H1 (cell line): ENCODE results near the gene PHACTR1. TPM values are rescaled to one million over a fixed set of nuclear protein-coding genes. Genes with fewer than 3 reads are reported as not detected.

ENCODE experiments used
- CTCF ChIA-PET: fragments of 300-600 bp; sonication (Branson Sonifier 250); formaldehyde crosslinking; loops from one replicate; lab custom pipeline; 2021; ENCODE audit not compliant: partially characterized antibody; lab: Charles Lee
- POLR2A ChIA-PET: fragments of 300-600 bp; sonication (Branson Sonifier 250); formaldehyde crosslinking; loops from one replicate; lab custom pipeline; 2021; ENCODE audit warnings: inconsistent platforms; ENCODE audit not compliant: partially characterized antibody; lab: Charles Lee
- DNase-seq, 2 experiments: peaks; one replicate each; pipeline versions ENCODE4 v3.0.0 to v3.0.0-alpha.2; 2010 to 2022; ENCODE audit warnings: low spot score in 2 of 2, low read depth in 1 of 2, mixed read lengths in 1 of 2
- FAIRE-seq: peaks from 2 replicates; lab custom pipeline; 2011; peaks lifted over from hg19 to GRCh38; lab: Jason Lieb, UNC
- H2AFZ ChIP-seq: 2 replicates; pipeline ENCODE4 v1.8.1; 2012; ENCODE audit warnings: low read length, inconsistent platforms
- H2AK5ac ChIP-seq: 2 replicates; pipeline ENCODE4 v1.6.1; 2013; ENCODE audit warnings: low read depth, low read length
- H2BK120ac ChIP-seq: replicated peaks from 2 replicates; pipeline ENCODE3; 2013; ENCODE audit warnings: low read depth, low read length, inconsistent platforms
- H2BK12ac ChIP-seq: 2 replicates; pipeline ENCODE4 v1.6.1; 2013; ENCODE audit warnings: low read depth, low read length
- H2BK15ac ChIP-seq: 2 replicates; pipeline ENCODE4 v1.6.1; 2013; ENCODE audit warnings: low read length
- H2BK20ac ChIP-seq: 2 replicates; pipeline ENCODE4 v1.6.1; 2013; ENCODE audit warnings: low read length
- H2BK5ac ChIP-seq: 2 replicates; pipeline ENCODE4 v1.6.1; 2013; ENCODE audit warnings: low read depth, low read length
- H3K14ac ChIP-seq: 2 replicates; pipeline ENCODE4 v1.6.1; 2013; ENCODE audit warnings: inconsistent platforms; ENCODE audit not compliant: insufficient read length
- H3K18ac ChIP-seq: 2 replicates; pipeline ENCODE4 v1.6.1; 2013; ENCODE audit warnings: low read length; ENCODE audit errors: extremely low read depth
- H3K23ac ChIP-seq: 2 replicates; pipeline ENCODE4 v1.6.1; 2013; ENCODE audit warnings: inconsistent platforms; ENCODE audit not compliant: insufficient read length
- H3K23me2 ChIP-seq: 2 replicates; pipeline ENCODE4 v1.6.1; 2013; ENCODE audit warnings: low read depth, low read length
- H3K27ac ChIP-seq: 2 replicates; pipeline ENCODE4 v1.6.1; 2011; ENCODE audit warnings: low read depth, low read length, inconsistent platforms
- H3K27me3 ChIP-seq, 4 experiments: replicated peaks in 1 of 4; 1 replicate in 1 of 4; 2 replicates in 3 of 4; pipeline versions ENCODE4 v1.6.1 to v1.8.1; 2011 to 2013; ENCODE audit warnings: low read length in 3 of 4, mild to moderate bottlenecking in 3 of 4, inconsistent platforms in 2 of 4, mixed read lengths in 2 of 4, moderate library complexity in 1 of 4; ENCODE audit not compliant: control insufficient read depth in 3 of 4, insufficient read depth in 3 of 4; ENCODE audit errors: extremely low read depth in 1 of 4
- H3K36me3 ChIP-seq, 4 experiments: 2 replicates each; pipeline versions ENCODE4 v1.6.1 to v1.8.1; 2011 to 2013; ENCODE audit warnings: mild to moderate bottlenecking in 4 of 4, low read length in 3 of 4, moderate library complexity in 2 of 4, control low read depth in 1 of 4, inconsistent platforms in 1 of 4; ENCODE audit not compliant: insufficient read depth in 4 of 4, control insufficient read depth in 2 of 4
- H3K4ac ChIP-seq: replicated peaks from 2 replicates; pipeline ENCODE3; 2013; ENCODE audit warnings: low read length, low read depth, mixed read lengths, inconsistent platforms; ENCODE audit not compliant: insufficient read length
- H3K4me1 ChIP-seq, 4 experiments: replicated peaks in 1 of 4; 1 replicate in 1 of 4; 2 replicates in 3 of 4; pipeline versions ENCODE4 v1.6.1 to v1.8.1; 2011 to 2013; ENCODE audit warnings: low read length in 3 of 4, inconsistent platforms in 2 of 4, mixed read lengths in 1 of 4; ENCODE audit not compliant: insufficient read depth in 4 of 4, control insufficient read depth in 3 of 4
- H3K4me2 ChIP-seq, 2 experiments: 2 replicates each; pipeline versions ENCODE4 v1.6.1 to v1.8.1; 2011 to 2013; ENCODE audit warnings: low read depth in 2 of 2, low read length in 2 of 2, control low read depth in 1 of 2, inconsistent platforms in 1 of 2, mild to moderate bottlenecking in 1 of 2; ENCODE audit not compliant: insufficient read depth in 1 of 2
- H3K4me3 ChIP-seq, 4 experiments: fragments of 200-600, 300-600 bp in 1 of 4; sonication (generic), shearing (Covaris generic), sonication (Bioruptor Twin) in 1 of 4; 2 replicates each; pipeline versions ENCODE4 v1.5.1 to v1.8.1; 2011 to 2016; ENCODE audit warnings: low read length in 4 of 4, low read depth in 3 of 4, control low read depth in 2 of 4, inconsistent platforms in 2 of 4, mild to moderate bottlenecking in 2 of 4, mixed read lengths in 1 of 4, moderate library complexity in 1 of 4; ENCODE audit not compliant: insufficient read depth in 2 of 4; ENCODE audit errors: extremely low read depth in 1 of 4
- H3K56ac ChIP-seq: replicated peaks from 2 replicates; pipeline ENCODE3; 2013; ENCODE audit warnings: low read depth, mild to moderate bottlenecking, mixed read lengths, low read length, inconsistent platforms; ENCODE audit not compliant: insufficient read length
- H3K79me1 ChIP-seq: 2 replicates; pipeline ENCODE4 v1.6.1; 2013; ENCODE audit warnings: low read depth, low read length, control low read depth
- H3K79me2 ChIP-seq, 2 experiments: 2 replicates each; pipeline versions ENCODE4 v1.6.1 to v1.8.1; 2012 to 2013; ENCODE audit warnings: low read length in 2 of 2, mild to moderate bottlenecking in 2 of 2, inconsistent platforms in 1 of 2; ENCODE audit not compliant: insufficient read depth in 2 of 2, control insufficient read depth in 1 of 2
- H3K9ac ChIP-seq, 4 experiments: replicated peaks in 1 of 4; 1 replicate in 1 of 4; 2 replicates in 3 of 4; pipeline versions ENCODE4 v1.6.1 to v1.8.1; 2011 to 2013; ENCODE audit warnings: low read depth in 3 of 4, low read length in 3 of 4, control low read depth in 2 of 4, mild to moderate bottlenecking in 2 of 4, moderate library complexity in 2 of 4, inconsistent platforms in 1 of 4; ENCODE audit errors: extremely low read depth in 1 of 4
- H3K9me3 ChIP-seq, 2 experiments: 2 replicates each; pipeline versions ENCODE4 v1.6.1 to v1.8.1; 2012 to 2013; ENCODE audit warnings: mild to moderate bottlenecking in 2 of 2, moderate library complexity in 2 of 2, control low read depth in 1 of 2, inconsistent platforms in 1 of 2, low read depth in 1 of 2, low read length in 1 of 2, mixed read lengths in 1 of 2; ENCODE audit not compliant: insufficient read depth in 2 of 2
- H4K20me1 ChIP-seq, 2 experiments: replicated peaks in 1 of 2; 2 replicates each; pipeline versions ENCODE3 to v1.8.1; 2011 to 2013; ENCODE audit warnings: inconsistent platforms in 2 of 2, low read length in 2 of 2, mild to moderate bottlenecking in 1 of 2; ENCODE audit not compliant: insufficient read depth in 2 of 2, control insufficient read depth in 1 of 2
- H4K5ac ChIP-seq: 2 replicates; pipeline ENCODE4 v1.6.1; 2013; ENCODE audit warnings: low read length, low read depth, mixed read lengths, inconsistent platforms; ENCODE audit not compliant: insufficient read length
- H4K8ac ChIP-seq: 2 replicates; pipeline ENCODE4 v1.8.0; 2013; ENCODE audit warnings: mild to moderate bottlenecking, moderate library complexity, low read length, inconsistent platforms; ENCODE audit not compliant: insufficient read depth; ENCODE audit errors: extremely low read depth
- H4K91ac ChIP-seq: replicated peaks from 2 replicates; pipeline ENCODE3; 2013; ENCODE audit warnings: low read length, mixed read lengths, inconsistent platforms; ENCODE audit not compliant: insufficient read length
- RBBP5 ChIP-seq: IDR thresholded peaks from 2 replicates; pipeline ENCODE4 v1.7.1; 2012; ENCODE audit warnings: low read depth, mild to moderate bottlenecking, inconsistent platforms, low read length, moderate library complexity, borderline replicate concordance
- TCF12 ChIP-seq: IDR thresholded peaks from 2 replicates; pipeline ENCODE4 v1.6.1; 2011; ENCODE audit warnings: low read depth, mild to moderate bottlenecking, low read length
- WGBS, 2 experiments: shearing (Covaris generic) in 1 of 2; methylation state at CpG; one replicate each; pipeline versions ENCODE4 v1.1.6 to v1.1.7; 2013 to 2015; ENCODE audit warnings: low lambda C conversion rate in 2 of 2, mixed read lengths in 2 of 2, inconsistent platforms in 1 of 2, low coverage in 1 of 2, missing lambda C conversion rate in 1 of 2; ENCODE audit not compliant: insufficient replicate concordance in 2 of 2, insufficient coverage in 1 of 2, insufficient read length in 1 of 2; ENCODE audit errors: extremely low coverage in 1 of 2, missing lambda C conversion rate in 1 of 2; 5-methylcytosine and 5-hydroxymethylcytosine counted together
- polyA plus RNA-seq, 7 experiments: library from polyadenylated mRNA; depleted of rRNA in 3 of 7; stranded (reverse) in 5 of 7; unstranded in 2 of 7; fragments of >200 nt in 5 of 7; fragments of 200-250 nt in 2 of 7; gene quantifications; 1 replicate in 5 of 7; 2 replicates in 1 of 7; 4 replicates in 1 of 7; pipeline versions ENCODE4 v1.2.1 to v1.2.3, GENCODE V29; 2011 to 2013; ENCODE audit warnings: missing spikeins in 2 of 7, mixed read lengths in 2 of 7
- total RNA-seq: library from RNA; stranded (reverse); fragmentation: NEBNext Ultra II Directional; extraction: Animal tissue kit (Norgen Biotek cat#: 25700); gene quantifications from 2 replicates; pipeline ENCODE4 v1.2.1, GENCODE V29; 2021

The PHACTR1 gene
- total and polyA plus RNA-seq, 2 of the 8 experiments (the other 6 are each of a cell fraction or from before 2014, with no cell fraction given): 3.9 to 17.1 TPM

DNA sequence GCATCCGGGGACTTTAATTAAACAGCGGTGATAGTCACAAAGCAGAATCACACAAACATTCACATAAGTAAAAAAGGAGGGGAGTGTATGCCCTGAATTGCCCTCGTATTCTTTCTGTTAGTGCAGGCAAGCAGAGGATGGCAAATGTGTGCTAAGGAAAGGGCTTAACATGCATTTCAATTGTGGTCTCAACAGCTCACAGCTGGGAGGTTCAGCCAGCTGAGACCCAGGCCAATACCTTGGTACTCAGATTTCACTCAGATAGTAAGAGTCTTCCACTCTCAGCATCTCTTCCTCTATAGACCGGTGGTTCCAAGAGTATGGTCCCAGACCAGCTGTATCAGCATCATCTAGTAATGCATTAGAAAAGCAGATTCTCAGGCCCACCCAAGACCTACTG lies 215.1 kb downstream of the PHACTR1 start:
- Histone ChIP-seq H4K5ac (no peak overlapping the region), H3K79me1 (no peaks in the 10 kb centered on the region), H2BK120ac (no peak overlapping the region), H2BK20ac (no peak overlapping the region), H2BK15ac (no peak overlapping the region), H3K56ac (no peak overlapping the region), H2BK12ac (no peak overlapping the region), H3K23ac (no peak overlapping the region), H3K27ac (no peak overlapping the region), H4K91ac (no peak overlapping the region), H4K8ac (no peak overlapping the region), H3K18ac (no peak overlapping the region), H2BK5ac (no peak overlapping the region), H3K14ac (no peak overlapping the region), H3K36me3 (peaks cover 0 to 2% (median 0%) of the 10 kb centered on the region in 4 experiments; a peak in 1 of 8 replicates), H4K20me1 (no peaks in the 10 kb centered on the region), H3K9ac (no peak overlapping the region), H3K4me1 (peaks cover 0 to 9% (median 4%) of the 10 kb centered on the region in 4 experiments; a peak in 3 of 7 replicates), H3K4me3 (no peak overlapping the region), H3K9me3 (no peaks in the 10 kb centered on the region), H3K79me2 (no peaks in the 10 kb centered on the region), H2AFZ (no peak overlapping the region), H3K4me2 (0 out of 4 replicates have a peak overlapping the region, but pooled peaks of 1 of the 2 experiments have one; percentile 4), H2AK5ac (no peak overlapping the region), H3K23me2 (no peaks in the 10 kb centered on the region), H3K27me3 (no peaks in the 10 kb centered on the region; a peak in 1 of 7 replicates), H3K4ac (no peak overlapping the region)
- 82% methylated on average over 4 of the region's 4 CpGs; no CpG with 5 or more reads in 1 of the 2 experiments for WGBS, 2 experiments
- no peak for DNase-seq
- TF ChIP-seq RBBP5 (no peak), TCF12 (0 out of 2 replicates have a peak, but pooled peaks have one; percentile 23)
- FAIRE-seq: peak; percentile 36
- ChIA-PET POLR2A (no interaction called here), CTCF (interaction anchor here (1.2 to 1.6 kb wide), 4 partner anchors 13 to 293 kb away, joined by 3 to 4 read pairs (median 4); no protein-coding TSS in a partner anchor)
